GM21737 (cell line): Measurements from ENCODE around the gene OSBP.
A peak's percentile ranks its signal among the peaks of the same experiment; 100 is the strongest.
"Not testable (repeated sequence)": the region's sequence is repeated elsewhere in the genome, so short reads cannot be mapped to it uniquely, and the experiment has no call there.

Source experiments
- ATAC-seq: cut with Tn5 transposase; IDR thresholded peaks from one replicate; pipeline ENCODE4 v1.9.1; 2021; ENCODE audit warnings: mild to moderate bottlenecking, moderate library complexity; ENCODE audit not compliant: unreplicated experiment

Gene OSBP, protein sequence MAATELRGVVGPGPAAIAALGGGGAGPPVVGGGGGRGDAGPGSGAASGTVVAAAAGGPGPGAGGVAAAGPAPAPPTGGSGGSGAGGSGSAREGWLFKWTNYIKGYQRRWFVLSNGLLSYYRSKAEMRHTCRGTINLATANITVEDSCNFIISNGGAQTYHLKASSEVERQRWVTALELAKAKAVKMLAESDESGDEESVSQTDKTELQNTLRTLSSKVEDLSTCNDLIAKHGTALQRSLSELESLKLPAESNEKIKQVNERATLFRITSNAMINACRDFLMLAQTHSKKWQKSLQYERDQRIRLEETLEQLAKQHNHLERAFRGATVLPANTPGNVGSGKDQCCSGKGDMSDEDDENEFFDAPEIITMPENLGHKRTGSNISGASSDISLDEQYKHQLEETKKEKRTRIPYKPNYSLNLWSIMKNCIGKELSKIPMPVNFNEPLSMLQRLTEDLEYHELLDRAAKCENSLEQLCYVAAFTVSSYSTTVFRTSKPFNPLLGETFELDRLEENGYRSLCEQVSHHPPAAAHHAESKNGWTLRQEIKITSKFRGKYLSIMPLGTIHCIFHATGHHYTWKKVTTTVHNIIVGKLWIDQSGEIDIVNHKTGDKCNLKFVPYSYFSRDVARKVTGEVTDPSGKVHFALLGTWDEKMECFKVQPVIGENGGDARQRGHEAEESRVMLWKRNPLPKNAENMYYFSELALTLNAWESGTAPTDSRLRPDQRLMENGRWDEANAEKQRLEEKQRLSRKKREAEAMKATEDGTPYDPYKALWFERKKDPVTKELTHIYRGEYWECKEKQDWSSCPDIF

DNA sequence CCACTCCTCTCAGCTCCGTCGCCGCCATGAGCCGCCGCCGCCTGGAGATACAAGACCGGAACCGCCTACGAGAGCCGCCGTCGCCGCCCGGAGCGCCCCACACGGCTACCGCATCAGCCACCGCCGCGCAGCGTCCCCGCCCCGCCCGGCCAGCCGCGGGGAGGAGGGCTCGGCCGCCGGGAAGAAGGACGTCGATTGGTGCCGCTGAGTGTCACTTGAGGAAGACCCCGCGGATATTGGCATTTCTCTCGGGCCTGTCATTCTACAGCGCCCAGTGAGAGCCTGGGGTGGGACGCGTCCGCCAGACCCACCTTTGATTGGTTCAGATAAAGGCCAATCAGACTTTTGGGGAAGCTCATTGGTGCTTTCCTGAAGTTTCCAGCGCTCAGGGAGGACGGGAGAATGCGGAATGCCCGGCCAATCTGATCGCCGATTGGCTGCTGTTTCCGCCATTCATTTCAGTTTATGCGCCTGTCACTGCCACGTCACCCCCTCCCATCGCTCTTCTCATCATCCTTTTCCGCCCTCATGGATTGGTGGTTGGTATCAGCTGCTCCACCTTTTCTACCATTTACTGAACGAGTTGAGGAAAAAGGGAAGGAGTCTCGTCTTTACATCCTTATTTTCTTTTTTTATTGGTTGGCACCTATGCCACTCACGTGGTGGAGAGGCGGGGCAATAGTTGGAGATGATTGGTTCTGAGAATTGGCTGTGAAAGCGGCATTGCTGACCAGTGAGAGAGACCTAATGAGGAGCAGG is at the start of gene OSBP:
TSS of gene OSBP (minus strand) at position 138 of the 759 bp plus-strand sequence. CDS start at position 28, 110 bp downstream.
- ATAC-seq, result peak; percentile 85

DNA sequence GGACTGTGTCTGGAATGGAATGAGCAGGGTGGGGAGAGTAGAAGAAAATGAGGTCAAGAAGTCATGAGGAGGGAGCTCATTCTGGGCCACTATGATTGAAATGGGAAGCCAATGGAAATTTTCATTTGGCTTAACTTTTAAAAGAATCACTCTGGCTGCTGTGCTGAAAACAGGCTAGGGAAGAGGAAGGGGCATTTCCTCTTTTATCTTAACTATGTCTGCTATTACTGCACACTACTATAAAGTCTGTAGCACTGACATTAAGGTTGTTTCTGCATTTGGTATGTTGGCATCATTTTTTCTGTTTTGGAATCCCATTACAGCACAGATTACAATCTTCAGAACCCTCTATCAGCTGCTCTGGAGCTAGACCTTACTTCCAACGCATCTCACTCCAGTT is 45.0 kb upstream of the OSBP start:
- no peak for ATAC-seq

DNA sequence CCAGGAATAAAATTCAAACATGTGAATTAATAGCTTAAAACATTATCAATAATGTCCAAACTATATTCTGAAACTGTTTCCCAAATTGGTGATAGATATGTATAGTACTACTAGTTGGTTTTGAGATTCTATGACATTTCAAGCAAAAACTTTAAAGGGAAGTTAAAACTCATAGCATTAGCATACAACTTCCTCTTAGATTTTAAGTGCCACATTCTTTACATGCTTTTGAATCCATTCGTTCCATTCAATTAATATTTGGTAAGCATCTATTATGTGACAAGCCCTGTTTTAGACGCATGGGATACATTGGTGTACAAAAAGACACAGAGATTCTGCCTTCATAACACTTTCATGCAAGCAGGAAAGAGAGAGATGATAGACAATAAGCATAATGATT is 44.4 kb upstream of the OSBP start:
- no peak for ATAC-seq

DNA sequence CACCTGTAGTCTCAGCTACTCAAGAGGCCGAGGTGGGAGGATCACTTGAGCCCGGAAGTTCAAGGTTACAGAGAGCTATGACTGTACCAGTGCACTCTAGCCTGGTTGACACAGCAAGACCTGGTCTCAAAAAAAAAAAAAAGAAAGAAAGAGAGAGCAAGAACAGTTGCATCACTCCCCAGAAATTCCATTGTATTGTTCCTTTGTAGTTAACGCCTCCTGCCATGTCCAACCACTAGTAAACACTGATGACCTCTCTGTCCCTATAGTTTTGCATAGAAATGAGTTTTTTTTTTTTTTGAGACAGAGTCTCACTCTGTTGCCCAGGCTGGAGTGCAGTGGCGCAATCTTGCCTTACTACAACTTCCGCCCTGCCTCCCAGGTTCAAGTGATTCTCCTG is 42.5 kb upstream of the OSBP start:
- ATAC-seq, result no peak

DNA sequence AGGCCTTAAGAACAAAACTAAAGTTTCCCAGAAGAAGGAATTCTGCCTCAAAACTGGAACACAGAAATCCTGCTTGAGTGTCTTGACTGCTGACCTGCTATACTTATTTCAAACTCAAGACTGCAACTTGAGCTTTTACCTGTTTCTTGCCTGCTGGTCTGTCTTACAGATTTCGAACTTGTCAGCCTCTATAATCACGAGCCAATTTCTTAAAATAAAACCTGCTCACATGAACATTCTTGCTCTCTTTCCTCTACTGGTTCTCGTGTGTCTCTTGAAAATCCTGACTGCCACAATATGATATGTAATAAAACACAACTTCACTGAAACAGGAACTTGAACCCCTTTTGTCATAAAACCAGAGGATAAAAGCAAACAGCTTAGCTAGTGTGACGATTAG is 39.3 kb upstream of the OSBP start:
- no peak for ATAC-seq

DNA sequence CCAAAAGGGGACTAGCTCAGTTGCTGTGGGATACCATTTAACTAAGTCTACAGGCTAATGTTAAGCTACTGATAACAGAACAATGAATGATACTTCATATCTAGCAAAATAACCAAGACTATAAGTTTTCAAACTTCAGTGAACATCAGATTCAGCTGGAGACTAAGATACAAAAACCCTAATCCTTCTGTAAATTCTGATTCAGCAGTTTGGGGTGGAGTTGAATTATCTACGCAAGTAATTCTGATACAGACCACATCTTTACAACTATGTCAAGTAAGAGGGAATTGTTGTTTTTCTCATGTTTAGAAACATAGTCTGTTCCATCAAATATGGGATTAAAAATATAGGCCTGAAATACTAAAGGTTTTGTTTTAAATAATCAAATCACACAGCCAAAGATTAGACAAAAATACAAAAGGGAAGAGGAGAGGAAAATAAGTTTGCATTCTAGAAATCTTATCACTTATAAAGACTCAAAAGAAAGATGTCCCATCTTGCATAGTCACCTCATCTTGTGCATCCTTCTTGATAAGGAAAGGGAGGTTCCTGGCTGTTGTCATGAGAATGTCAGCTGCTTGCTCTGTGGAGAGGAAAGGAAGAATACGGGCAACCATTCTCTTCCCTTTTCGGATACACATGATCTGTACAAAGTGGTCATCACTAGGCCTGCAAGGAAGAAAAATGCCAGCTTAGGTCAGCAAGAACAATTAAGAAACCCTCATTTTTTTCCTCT is 31.8 kb upstream of the OSBP start:
- ATAC-seq, result no peak

DNA sequence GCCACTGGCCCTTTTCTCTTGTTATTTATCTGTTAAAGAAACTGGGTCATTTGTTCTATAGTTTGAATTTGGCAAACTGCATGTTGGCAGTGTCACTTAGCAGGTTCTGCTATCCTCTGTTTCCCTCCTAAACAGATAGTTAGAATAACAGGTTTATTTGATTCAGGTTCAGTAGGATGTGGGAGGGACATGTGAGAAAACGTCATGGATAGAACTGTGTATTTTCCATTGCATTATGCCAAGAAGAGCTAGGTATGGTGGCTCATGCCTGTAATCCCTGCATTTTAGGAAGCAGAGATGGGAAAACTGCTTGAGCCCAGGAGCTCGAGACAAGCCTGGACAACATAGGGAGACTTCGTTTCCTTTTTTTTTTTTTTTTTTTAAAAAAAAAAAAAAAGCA is 29.0 kb upstream of the OSBP start:
- ATAC-seq, result no peak

DNA sequence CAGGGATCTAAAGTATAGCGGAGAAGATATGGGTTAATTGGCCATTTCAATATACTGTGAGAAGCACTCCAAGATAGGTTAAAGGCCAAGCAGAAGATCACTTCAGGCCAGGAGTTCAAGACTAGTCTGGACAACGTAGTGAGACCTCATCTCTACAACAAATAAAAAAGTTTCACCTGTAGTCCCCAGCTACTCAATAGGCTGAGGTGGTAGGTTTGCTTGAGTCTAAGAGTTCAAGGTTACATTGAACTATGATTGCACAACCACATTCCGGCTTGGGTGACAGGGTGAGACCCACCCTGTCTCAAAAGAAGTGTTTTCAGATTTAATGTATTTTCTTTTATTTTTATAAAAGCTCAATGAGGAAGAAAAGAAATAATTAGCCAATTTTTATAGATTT is 27.8 kb upstream of the OSBP start:
- no peak for ATAC-seq

DNA sequence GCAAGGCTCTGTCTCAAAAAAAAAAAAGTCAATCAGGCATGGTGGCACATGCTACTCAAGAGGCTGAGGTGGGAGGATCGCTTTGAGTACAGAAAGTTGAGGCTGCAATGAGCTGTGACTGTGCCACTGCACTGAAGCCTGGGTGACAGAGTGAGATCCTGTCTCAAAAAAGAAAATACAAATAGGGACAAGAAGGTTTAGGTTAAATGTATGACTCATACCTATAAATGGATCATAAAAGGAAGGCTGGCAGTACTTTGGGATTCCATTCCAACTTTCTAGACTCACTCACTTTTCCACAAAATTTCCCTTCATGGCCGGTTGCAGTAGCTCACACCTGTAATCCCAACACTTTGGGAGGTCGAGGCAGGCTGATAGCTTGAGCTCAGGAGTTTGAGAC is 25.6 kb upstream of the OSBP start:
- no peak for ATAC-seq

DNA sequence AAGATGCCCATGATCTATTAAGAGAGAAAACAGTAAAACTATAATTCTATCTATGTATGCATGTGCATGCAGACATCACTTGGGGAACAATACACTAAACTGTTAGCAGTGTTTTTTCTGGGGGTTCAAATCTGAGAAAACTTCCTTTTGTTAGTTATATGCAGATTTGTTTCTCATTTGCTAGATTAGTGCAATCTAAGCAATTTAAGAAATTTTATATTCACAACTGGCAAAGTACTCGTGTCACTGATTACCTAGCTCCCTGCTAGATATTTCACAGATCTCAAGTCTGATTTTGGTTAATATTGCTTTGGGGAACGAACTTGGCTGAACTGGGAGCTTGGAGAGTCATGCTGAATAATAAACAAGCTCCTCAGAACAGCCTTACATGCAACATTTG is 14.9 kb upstream of the OSBP start:
- ATAC-seq, result no peak

DNA sequence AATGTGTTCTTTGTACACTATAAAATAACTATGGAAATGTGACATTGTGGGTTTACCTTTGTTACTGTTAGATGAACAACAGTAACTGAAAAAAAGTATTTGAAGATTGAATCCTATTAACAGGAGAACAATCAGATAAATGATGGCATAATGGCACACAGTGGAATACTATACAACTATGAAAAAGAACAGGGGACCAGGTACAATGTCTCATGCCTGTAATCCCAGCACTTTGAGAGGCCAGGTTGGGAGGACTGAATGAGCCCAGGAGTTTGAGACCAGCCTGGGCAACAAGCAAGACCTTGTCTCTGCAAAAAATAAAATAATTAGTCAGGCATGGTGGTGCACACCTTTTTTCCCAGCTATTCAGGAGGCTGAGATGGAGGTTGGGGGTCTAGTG is 14.4 kb upstream of the OSBP start:
- ATAC-seq, result no peak

DNA sequence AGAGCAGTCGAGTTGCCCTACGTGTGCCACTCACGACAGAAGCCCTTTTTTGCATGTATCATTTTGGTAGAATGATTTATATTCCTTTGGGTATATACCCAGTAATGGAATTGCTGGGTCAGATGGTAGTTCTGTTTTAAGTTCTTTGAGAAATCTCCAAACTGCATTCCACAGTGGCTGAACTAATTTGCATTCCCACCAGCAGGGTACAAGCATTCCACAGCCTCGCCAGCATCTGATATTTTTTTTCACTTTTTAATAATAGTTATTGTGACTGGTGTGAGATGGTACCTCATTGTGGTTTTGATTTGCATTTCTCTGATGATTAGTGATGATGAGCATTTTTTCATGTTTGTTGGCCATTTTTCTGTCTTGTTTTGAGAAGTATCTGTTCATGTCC is 11.4 kb upstream of the OSBP start:
- not testable (repeated sequence) for ATAC-seq

DNA sequence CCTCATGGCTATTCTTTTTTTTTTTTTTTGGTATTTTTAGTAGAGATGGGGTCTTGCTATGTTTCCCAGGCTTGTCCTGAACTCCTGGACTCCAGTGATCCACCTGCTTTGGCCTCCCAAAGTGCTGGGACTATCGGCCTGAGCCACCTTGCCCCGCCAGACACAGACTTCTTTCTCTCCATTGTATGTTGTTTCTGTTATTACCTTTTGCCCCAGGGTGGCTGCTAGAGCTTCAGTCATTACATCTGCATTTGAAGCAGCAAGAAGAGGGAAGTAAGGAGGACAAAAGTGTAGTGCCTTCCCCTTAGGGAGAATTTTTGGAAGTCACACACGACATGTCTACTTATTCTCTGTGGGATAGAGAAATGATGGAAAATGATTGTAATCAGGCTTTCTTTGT is 10.1 kb upstream of the OSBP start:
- no peak for ATAC-seq

DNA sequence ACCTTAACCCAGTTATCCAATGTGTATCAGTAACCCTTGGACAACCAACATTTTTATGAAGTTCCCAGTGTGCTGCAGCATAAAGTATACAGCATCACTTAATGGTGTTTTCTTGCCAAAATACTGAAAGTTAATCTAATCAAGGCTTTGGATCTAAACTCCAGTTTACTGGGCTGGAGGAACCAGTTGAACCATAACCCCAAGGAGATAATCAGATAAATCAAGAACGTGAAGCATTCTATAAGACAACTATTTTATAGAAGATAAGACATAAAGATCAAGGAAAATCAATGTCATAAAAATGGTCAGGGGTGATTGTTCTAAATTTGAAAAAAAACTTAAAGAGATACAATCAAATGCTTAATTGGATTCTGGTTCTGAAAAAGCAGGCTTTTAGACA is 2.3 kb upstream of the OSBP start:
- ATAC-seq, result no peak

DNA sequence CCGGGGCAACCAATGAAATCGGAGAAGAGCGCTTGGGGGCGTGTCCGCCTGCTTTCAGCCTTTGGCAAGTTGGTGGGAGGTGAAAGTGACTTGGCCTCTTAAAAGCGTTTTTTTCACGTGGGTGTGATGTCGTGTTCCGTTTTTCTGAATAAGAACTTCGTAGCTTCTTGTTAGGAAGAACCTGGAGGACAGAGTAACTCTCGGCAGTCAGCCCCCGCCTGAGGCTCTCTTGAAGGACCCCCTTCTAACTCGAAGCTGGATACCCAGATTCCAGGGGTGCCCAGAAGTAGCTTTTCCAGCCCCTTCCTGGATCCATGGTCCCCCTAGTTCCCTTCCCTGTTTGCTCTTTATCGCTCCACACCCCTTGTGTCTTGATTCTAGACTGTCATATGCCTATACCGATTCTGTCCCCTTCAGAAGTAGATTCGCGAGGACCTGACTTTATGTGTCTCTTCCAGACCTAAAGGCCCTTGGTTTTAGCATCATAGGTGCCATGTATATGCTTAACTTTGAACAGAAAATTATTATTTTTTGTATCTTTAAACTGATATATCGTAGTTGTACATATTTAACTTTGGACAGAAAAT is 915 bp upstream of the OSBP start:
- no peak for ATAC-seq

DNA sequence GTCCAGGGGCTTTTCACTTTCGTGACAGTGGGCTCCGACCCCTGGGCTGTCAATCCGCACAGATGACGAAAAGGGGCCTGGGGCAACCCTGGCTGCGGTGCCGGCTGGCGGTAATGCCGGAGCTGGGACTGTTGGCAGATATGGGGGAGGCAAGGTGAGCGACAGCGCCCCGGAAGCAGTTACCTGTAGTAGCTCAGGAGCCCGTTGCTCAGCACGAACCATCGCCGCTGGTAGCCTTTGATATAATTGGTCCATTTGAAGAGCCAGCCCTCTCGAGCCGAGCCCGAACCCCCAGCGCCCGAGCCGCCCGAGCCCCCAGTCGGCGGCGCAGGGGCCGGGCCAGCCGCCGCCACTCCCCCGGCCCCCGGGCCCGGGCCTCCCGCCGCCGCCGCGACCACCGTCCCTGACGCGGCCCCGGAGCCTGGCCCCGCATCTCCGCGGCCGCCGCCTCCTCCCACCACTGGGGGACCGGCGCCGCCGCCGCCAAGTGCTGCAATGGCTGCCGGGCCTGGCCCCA is 396 bp downstream of the OSBP start:
- peak; percentile 8 for ATAC-seq

DNA sequence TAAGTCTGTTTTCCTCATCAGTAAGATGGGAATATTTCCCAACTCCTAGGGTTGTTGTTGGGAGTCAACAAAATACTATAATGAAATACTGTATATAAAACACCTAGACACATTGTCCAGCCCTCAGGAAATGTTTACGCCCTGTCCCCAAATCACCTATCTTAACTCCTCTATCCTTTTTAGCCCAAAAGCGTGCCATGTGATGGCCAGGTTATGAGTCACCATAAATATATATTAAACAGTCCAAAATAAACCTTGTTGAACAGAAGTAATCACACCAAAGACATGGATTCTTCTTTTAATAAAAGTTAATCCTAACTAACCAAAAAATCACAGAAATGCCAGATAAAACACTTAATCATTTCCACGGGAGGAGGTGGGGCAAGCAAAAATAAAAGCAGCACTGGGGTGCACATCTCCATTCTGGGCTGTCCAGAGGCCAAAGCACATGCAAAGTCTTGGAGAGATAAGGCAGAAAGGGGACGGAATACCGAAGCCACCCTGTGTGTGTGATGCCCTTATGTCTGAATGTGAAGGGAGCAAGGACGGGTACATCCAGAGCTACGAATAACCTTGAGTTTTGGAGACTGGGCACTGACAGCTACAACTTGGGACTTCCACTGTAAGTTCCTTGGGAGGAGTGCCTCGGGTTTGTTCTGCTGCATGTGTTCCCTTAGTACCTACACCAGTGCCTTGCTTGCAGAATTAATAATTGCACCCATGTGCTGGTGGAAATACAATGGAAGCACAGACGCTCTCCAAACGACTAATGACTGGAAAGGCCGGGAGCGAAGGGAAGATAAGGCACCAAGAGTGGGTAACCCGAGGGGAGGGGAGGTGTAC is 1.1 kb downstream of the OSBP start:
- no peak for ATAC-seq

DNA sequence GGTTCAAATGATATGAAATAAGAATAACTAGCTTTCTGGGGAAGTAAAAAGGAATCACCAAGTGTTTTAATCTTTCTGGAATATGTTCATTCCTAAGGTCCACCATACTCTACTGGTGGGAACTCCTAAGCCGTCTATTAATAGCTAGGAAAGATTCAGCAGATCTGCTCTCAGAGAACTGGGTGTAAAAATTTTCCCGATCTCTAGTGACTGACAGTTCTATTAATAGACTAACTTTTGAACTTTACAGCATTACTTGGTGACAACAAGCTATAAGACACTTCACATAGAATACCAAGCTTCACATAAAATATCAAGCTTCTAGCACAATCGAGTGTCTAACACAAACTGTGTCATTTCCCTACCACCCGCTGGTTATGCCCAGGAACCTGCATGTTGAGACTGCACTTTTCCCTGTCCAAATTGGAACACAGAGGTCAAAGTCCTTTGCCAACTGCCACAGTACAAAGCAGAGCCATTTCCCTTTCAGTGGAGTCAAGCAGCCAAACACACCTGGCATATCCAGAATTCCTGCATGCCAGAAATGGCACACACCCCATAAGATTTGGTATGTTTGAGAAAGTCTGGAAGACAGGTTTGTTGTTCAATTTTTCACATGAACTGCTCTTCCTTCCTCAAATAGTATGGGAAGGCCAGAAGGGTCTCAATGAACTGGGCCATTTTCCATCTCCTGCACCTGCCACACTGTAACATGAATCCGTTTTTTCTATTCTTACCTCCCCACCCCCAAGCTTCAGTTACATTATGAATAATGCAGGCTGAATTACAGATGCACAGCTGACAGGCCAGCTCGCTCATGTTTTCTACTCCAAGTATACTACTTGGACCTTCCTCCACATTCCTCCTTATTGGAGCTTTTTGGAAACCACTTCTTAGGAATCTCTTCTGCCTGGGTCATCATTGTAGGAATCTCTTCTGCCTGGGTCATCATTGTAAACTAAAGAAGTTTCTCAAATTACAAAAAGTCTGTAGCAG is 3.7 kb downstream of the OSBP start:
- ATAC-seq, result no peak
